Activated T-helper 17 cell treated with anti-CD3 and anti-CD28 coated beads, Interleukin-2, amount 50 U/mL, for 72 hours (primary cell): Measurements from ENCODE around the gene CACTIN. TPM values are rescaled to one million over a fixed set of nuclear protein-coding genes. Genes with fewer than 3 reads are reported as not detected.
"Not testable (repeated sequence)": the region's sequence is repeated elsewhere in the genome, so short reads cannot be mapped to it uniquely, and the experiment has no call there.

Source experiments
- ATAC-seq: fragments of 150-1000 bp; cut with Tn5 transposase; replicated peaks from 2 replicates; pipeline ENCODE4 v1.10.0; 2021; ENCODE audit warnings: mild to moderate bottlenecking, moderate library complexity
- H3K27ac Mint-ChIP-seq: one replicate; pipeline ENCODE4 v1.8.0; 2022; ENCODE audit warnings: mixed read lengths
- H3K27me3 Mint-ChIP-seq: one replicate; pipeline ENCODE4 v1.8.0; 2022; ENCODE audit warnings: mixed read lengths
- H3K36me3 Mint-ChIP-seq: one replicate; pipeline ENCODE4 v1.8.0; 2022; ENCODE audit warnings: low read depth, mild to moderate bottlenecking, mixed read lengths
- H3K4me1 Mint-ChIP-seq: one replicate; pipeline ENCODE4 v1.8.0; 2022; ENCODE audit warnings: mixed read lengths
- H3K4me3 Mint-ChIP-seq: one replicate; pipeline ENCODE4 v1.8.0; 2022; ENCODE audit warnings: mild to moderate bottlenecking, mixed read lengths
- H3K9me3 Mint-ChIP-seq: one replicate; pipeline ENCODE4 v1.8.0; 2022; ENCODE audit warnings: mixed read lengths
- total RNA-seq, 2 donors: library from RNA; stranded (reverse); gene quantifications; one replicate each; pipeline ENCODE4 v1.2.3, GENCODE V29; 2022

Gene CACTIN
- total RNA-seq, 2 donors from 2014 or later, result 22.9 to 31.8 TPM

DNA sequence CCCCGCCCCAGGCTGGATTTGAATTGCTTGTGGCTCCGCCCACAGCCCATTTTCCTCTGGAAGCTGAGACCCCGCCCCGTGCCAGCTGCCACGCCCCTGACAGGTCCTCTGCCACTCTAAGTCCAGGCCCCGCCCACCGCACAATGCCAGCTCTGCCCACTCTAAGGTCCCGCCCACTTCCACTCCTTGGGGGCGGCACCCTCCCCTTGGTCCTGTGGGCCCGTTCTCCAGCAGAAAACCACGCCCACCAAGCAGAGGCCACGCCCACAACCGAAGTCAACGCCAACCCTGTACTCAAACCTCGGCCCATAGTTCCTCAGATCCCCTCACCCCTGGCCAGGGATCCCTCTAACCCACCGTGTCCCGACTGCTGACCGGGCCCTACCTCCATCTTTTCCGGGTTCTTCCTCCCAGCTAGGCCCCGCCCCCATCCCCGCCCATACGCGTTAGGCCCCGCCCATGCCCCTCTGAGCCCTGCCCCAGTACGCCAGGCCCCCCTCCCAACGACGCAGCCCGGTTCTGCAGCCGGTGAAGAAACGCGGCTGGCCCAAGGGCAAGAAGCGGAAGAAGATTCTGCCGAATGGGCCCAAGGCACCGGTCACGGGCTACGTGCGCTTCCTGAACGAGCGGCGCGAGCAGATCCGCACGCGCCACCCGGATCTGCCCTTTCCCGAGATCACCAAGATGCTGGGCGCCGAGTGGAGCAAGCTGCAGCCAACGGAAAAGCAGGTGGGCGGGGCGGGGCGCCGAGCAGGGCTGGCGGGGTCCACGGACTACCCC lies 52.5 kb downstream of the CACTIN start:
- Mint-ChIP-seq H3K36me3 (peaks cover 16% of the 10 kb centered on the region), H3K4me1 (peaks cover 6% of the 10 kb centered on the region), H3K27ac (peak overlapping the region; percentile 50), H3K4me3 (peak overlapping the region; percentile 73), H3K27me3 (no peaks in the 10 kb centered on the region), H3K9me3 (no peaks in the 10 kb centered on the region)
- peak; percentile 22 for ATAC-seq

- H3K27me3 Mint-ChIP-seq, result no peaks in the 10 kb centered on the region
- H3K4me1 Mint-ChIP-seq, result peaks cover 6% of the 10 kb centered on the region
- peak; percentile 12 for ATAC-seq
- H3K4me3 Mint-ChIP-seq, result peak overlapping the region; percentile 73
- H3K9me3 Mint-ChIP-seq, result no peaks in the 10 kb centered on the region
- H3K27ac Mint-ChIP-seq, result peak overlapping the region; percentile 50
- peaks cover 16% of the 10 kb centered on the region for H3K36me3 Mint-ChIP-seq
These were observed 53.3 kb downstream of the CACTIN start for GRCh38 chr19:3573162-3573857.

DNA sequence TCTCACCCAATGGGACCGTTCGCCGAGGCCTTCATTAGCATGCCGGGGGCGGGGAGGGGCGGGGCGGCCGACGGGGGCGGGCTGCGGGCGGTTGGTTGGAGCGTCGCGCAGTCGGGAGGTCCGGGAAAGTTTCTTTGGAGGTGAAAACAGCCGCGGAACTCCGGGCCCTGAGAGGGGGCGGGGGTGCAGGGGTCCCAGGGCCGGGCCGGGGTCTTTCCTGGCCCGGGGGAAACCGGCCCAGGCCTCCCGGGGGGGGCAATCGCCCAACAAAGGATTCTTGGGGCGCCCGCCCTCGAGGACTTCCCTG lies 53.8 kb downstream of the CACTIN start, which contains the start of gene HMG20B:
HMG20B (plus strand) TSS at position 90 of the 307 bp plus-strand sequence. CDS start 366 bp downstream, outside the sequence.
- no peak for ATAC-seq

GRCh38 chr19:3572132-3572854 lies 54.3 kb downstream of the CACTIN start:
- H3K27me3 Mint-ChIP-seq, result no peaks in the 10 kb centered on the region
- H3K4me3 Mint-ChIP-seq, result peak overlapping the region; percentile 73
- H3K4me1 Mint-ChIP-seq, result peaks cover 6% of the 10 kb centered on the region
- H3K36me3 Mint-ChIP-seq, result peaks cover 16% of the 10 kb centered on the region
- peak overlapping the region; percentile 7 for H3K27ac Mint-ChIP-seq
- H3K9me3 Mint-ChIP-seq, result no peaks in the 10 kb centered on the region
- peak; percentile 96 for ATAC-seq

More for the DNA sequence above, 53.8 kb downstream of the CACTIN start, which contains the start of gene HMG20B:
- peaks cover 16% of the 10 kb centered on the region for H3K36me3 Mint-ChIP-seq
- H3K4me1 Mint-ChIP-seq, result peaks cover 6% of the 10 kb centered on the region
- peak within 1 kb of the TSS; percentile 73 for H3K4me3 Mint-ChIP-seq
- no peaks in the 10 kb centered on the region for H3K27me3 Mint-ChIP-seq
- H3K9me3 Mint-ChIP-seq, result no peaks in the 10 kb centered on the region
- peak within 1 kb of the TSS; percentile 50 for H3K27ac Mint-ChIP-seq

GRCh38 chr19:3570606-3571011 lies 56.0 kb downstream of the CACTIN start:
- Mint-ChIP-seq H3K4me1 (peaks cover 6% of the 10 kb centered on the region), H3K27ac (no peak overlapping the region), H3K4me3 (no peak overlapping the region), H3K27me3 (no peaks in the 10 kb centered on the region), H3K9me3 (no peaks in the 10 kb centered on the region), H3K36me3 (peaks cover 16% of the 10 kb centered on the region)
- ATAC-seq, result no peak

DNA sequence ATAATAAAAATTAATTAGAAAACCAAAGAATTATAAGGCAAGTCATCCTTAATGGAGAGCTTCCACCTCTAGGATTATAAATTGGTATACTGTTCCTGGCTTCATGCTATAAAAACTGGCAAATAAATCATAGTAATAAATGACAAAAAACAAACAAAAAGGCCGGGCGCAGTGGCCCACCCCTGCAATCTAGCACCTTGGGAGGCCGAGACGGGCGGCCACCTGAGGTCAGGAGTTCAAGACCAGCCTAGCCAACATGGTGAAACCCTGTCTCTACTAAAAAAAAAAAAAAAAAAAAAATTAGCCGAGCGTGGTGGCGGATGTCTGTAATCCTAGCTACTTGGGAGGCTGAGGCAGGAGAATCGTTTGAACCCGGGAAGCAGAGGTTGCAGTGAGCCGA lies 56.5 kb downstream of the CACTIN start:
- H3K36me3 Mint-ChIP-seq, H3K4me3 Mint-ChIP-seq, ATAC-seq, H3K9me3 Mint-ChIP-seq, H3K4me1 Mint-ChIP-seq, H3K27ac Mint-ChIP-seq, H3K27me3 Mint-ChIP-seq: not testable (repeated sequence)

DNA sequence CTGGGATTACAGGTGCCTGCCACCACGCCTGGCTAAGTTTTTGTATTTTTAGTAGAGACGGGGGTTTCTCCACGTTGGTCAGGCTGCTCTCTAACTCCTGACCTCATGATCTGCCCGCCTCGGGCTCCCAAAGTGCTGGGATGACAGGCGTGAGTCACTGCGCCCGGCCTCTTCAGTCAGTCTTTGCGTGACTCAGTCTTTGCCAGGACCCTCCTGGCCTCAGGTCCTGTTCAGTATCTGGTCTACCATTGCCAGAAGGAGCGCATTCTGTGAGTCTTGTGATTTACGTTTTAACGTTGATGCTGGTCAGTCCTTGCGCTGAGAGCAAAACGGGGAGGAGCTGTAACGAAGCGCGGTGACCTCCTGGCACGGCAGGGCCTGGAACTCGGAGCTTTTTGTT lies 61.5 kb downstream of the CACTIN start:
- H3K36me3 Mint-ChIP-seq, result no peaks in the 10 kb centered on the region
- no peaks in the 10 kb centered on the region for H3K27me3 Mint-ChIP-seq
- no peaks in the 10 kb centered on the region for H3K4me1 Mint-ChIP-seq
- H3K9me3 Mint-ChIP-seq, result no peaks in the 10 kb centered on the region
- ATAC-seq, result no peak
- no peak overlapping the region for H3K4me3 Mint-ChIP-seq
- no peak overlapping the region for H3K27ac Mint-ChIP-seq

- H3K9me3 Mint-ChIP-seq, result no peaks in the 10 kb centered on the region
- no peak overlapping the region for H3K27ac Mint-ChIP-seq
- no peak for ATAC-seq
- no peaks in the 10 kb centered on the region for H3K36me3 Mint-ChIP-seq
- no peak overlapping the region for H3K4me3 Mint-ChIP-seq
- H3K27me3 Mint-ChIP-seq, result no peaks in the 10 kb centered on the region
- no peaks in the 10 kb centered on the region for H3K4me1 Mint-ChIP-seq
These were observed 62.7 kb downstream of the CACTIN start for GRCh38 chr19:3563709-3564524.

Other genes with a start within 250 kb of the CACTIN start
- 1 to 10 TPM in 1 of 2 donors, not detected in 1; 1.6 TPM for gene SMIM24, start 146.3 kb downstream of the CACTIN start, total RNA-seq
- gene SMIM44, start 143.3 kb downstream of the CACTIN start, total RNA-seq, result not detected
- 10 to 100 TPM; 11.1 to 22.2 TPM for gene DOHH, start 126.1 kb downstream of the CACTIN start, total RNA-seq
- 10 to 100 TPM; 51.5 to 64.3 TPM for gene FZR1, start 120.5 kb downstream of the CACTIN start, total RNA-seq
- 1 to 10 TPM; 2.1 to 4.0 TPM for gene TEKTIP1, start 87.6 kb downstream of the CACTIN start, total RNA-seq
- 10 to 100 TPM; 38.3 to 64.1 TPM for gene MFSD12, start 69.2 kb downstream of the CACTIN start, total RNA-seq
- gene HMG20B, start 53.8 kb downstream of the CACTIN start, total RNA-seq, result 10 to 100 TPM; 40.0 to 52.3 TPM
- gene GIPC3, start 41.3 kb downstream of the CACTIN start, total RNA-seq, result under 1 TPM; 0.32 to 0.42 TPM
- gene TBXA2R, start 19.9 kb downstream of the CACTIN start, total RNA-seq, result under 1 TPM; 0.32 to 0.37 TPM
- gene PIP5K1C, start 73.7 kb upstream of the CACTIN start, total RNA-seq, result 10 to 100 TPM; 16.1 to 26.2 TPM
- gene TJP3, start 81.6 kb upstream of the CACTIN start, total RNA-seq, result 1 to 10 TPM; 1.5 to 8.6 TPM
- 10 to 100 TPM; 49.3 to 75.0 TPM for gene APBA3, start 134.9 kb upstream of the CACTIN start, total RNA-seq
- 10 to 100 TPM; 25.5 to 57.2 TPM for gene MRPL54, start 135.9 kb upstream of the CACTIN start, total RNA-seq
- gene RAX2, start 145.4 kb upstream of the CACTIN start, total RNA-seq, result not detected
- 10 to 100 TPM; 14.8 to 17.1 TPM for gene MATK, start 159.6 kb upstream of the CACTIN start, total RNA-seq
- 1 to 10 TPM in 1 of 2 donors, under 1 TPM in 1; 0.28 to 1.6 TPM for gene ZFR2, start 242.2 kb upstream of the CACTIN start, total RNA-seq